ENCODE data around the gene SNAPC4. TPM values are rescaled to one million over a fixed set of nuclear protein-coding genes. Genes with fewer than 3 reads are reported as not detected.
A peak's percentile ranks its signal among the peaks of the same experiment; 100 is the strongest.

Gene SNAPC4
- total and polyA plus RNA-seq, 10 donors = 4.6 to 14.5 (median 10.1) TPM

GRCh38 chr9:136368190-136368589 lies 31.8 kb downstream of the SNAPC4 start:
- H3K36me3 ChIP-seq = peaks cover 0 to 52% (median 8%) of the 10 kb centered on the region in 6 donors
- H3K27ac ChIP-seq = no peak overlapping the region
- WGBS, 5 donors = 80 to 88% (median 86%) methylated on average over 13 to 18 of the region's 18 CpGs
- no peak for DNase-seq
- TF ChIP-seq POLR2A (IDR thresholded peaks at IDR 0.05) = no peak
- TF ChIP-seq POLR2AphosphoS5 (IDR thresholded peaks at IDR 0.05) = no peak
- no peak for TF ChIP-seq CTCF (IDR thresholded peaks at IDR 0.05 in 8 of 11, conservative IDR thresholded peaks at IDR 0.05 in 3 of 11)
- intact Hi-C loops (cut with DNase I; ENCODE audit: low total_unique reads) = no loop called here
- H3K4me1 ChIP-seq = peaks cover 5 to 51% (median 37%) of the 10 kb centered on the region in 6 donors
- peaks cover 0 to 20% (median 0%) of the 10 kb centered on the region in 7 donors for H3K27me3 ChIP-seq (replicated peaks in 1 of 7)
- H3K9me3 ChIP-seq = no peaks in the 10 kb centered on the region
- H3K4me3 ChIP-seq = no peak overlapping the region

DNA sequence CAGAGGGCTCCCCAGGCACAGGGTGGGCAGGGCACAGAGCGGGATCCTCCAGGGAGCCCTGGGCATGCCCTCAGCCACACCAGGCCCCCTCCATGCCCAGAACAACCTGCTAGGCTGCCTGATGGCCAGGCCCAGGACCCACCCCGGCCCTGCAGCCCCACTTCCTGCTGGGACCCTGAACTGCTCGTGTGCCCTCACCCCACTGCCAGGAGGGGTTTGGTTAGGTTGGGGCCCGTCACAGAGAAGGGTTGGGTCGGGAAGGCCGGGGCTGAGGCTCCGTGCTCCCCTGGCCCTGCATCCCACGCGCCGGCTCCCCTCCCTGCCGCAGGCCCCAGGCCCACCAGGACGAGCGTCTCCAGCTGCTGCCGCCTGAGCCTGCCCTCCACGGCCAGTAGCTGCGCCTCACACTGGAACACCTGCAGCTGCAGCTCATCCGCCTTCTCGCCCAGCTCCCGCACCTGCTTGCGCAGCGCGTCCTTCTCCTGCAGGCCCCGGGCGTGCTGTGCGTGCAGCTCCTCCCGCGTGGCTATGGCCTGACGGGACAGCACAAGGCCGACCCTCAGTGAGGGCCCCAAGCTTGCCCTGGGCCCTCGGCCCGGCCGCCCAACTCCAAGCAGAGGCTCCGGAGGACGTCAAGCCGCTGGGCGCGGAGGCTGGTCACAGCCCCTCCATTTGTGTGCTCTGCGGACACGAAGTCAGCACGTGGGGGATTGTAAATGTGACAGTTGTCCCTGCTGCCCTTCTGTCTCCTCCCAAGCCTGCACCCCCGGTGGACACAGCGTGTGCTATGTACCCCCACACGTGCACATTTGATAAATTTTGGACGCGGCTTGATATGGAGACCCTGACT lies 32.4 kb downstream of the SNAPC4 start:
- H3K27me3 ChIP-seq (replicated peaks in 1 of 7) = peaks cover 0 to 14% (median 0%) of the 10 kb centered on the region in 7 donors
- intact Hi-C loops (cut with DNase I; ENCODE audit: low total_unique reads) = no loop called here
- DNase-seq = no peak
- no peak for TF ChIP-seq POLR2A (IDR thresholded peaks at IDR 0.05)
- peak in 1 of 3 donors; percentile 27 for TF ChIP-seq POLR2AphosphoS5 (IDR thresholded peaks at IDR 0.05)
- no peaks in the 10 kb centered on the region for H3K9me3 ChIP-seq
- H3K36me3 ChIP-seq = peaks cover 0 to 52% (median 8%) of the 10 kb centered on the region in 6 donors
- H3K27ac ChIP-seq = no peak overlapping the region
- H3K4me3 ChIP-seq = no peak overlapping the region
- WGBS, 5 donors = 89 to 92% (median 90%) methylated on average over 30 to 45 of the region's 45 CpGs
- peaks cover 5 to 50% (median 35%) of the 10 kb centered on the region in 6 donors for H3K4me1 ChIP-seq

DNA sequence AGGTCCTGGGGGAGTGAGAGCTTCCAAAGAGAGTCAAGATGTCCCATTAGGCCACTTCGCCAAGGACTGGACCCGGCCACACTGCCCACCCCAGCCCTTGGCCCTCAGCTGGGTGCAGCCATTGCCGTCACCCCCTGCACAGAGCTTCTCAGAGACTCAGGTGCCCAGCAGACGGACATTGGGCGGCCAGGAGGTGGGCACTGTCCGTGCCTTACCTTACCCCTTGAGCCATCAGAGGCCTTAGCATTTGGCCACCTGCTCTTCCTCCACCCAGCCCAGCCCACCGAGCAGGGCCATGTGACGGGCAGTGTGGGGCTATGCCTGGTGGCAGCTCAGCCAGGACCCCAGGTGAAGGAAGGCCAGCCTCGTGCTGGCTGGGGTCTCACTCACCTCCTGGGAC lies 33.1 kb downstream of the SNAPC4 start:
- H3K36me3 ChIP-seq = peaks cover 0 to 59% (median 8%) of the 10 kb centered on the region in 6 donors
- no peak for TF ChIP-seq POLR2AphosphoS5 (IDR thresholded peaks at IDR 0.05)
- TF ChIP-seq POLR2A (IDR thresholded peaks at IDR 0.05) = no peak
- TF ChIP-seq CTCF (IDR thresholded peaks at IDR 0.05 in 8 of 11, conservative IDR thresholded peaks at IDR 0.05 in 3 of 11) = no peak

GRCh38 chr9:136365775-136366222 lies 34.2 kb downstream of the SNAPC4 start:
- peak; percentile 88 for DNase-seq
- intact Hi-C loops (cut with DNase I; ENCODE audit: low total_unique reads) = no loop called here

More for the DNA sequence above, 33.1 kb downstream of the SNAPC4 start:
- intact Hi-C loops (cut with DNase I; ENCODE audit: low total_unique reads) = no loop called here
- peaks cover 5 to 50% (median 33%) of the 10 kb centered on the region in 6 donors for H3K4me1 ChIP-seq
- 87 to 92% (median 91%) methylated on average over 9 of the region's 9 CpGs for WGBS, 5 donors
- peaks cover 0 to 9% (median 0%) of the 10 kb centered on the region in 7 donors for H3K27me3 ChIP-seq (replicated peaks in 1 of 7)
- H3K9me3 ChIP-seq = no peaks in the 10 kb centered on the region
- no peak for DNase-seq
- peak overlapping the region in 1 of 8 donors; percentile 77 for H3K27ac ChIP-seq
- no peak overlapping the region for H3K4me3 ChIP-seq

More at GRCh38 chr9:136365775-136366222, 34.2 kb downstream of the SNAPC4 start:
- H3K27me3 ChIP-seq (replicated peaks in 1 of 7) = peaks cover 0 to 9% (median 0%) of the 10 kb centered on the region in 7 donors
- 25 to 61% (median 39%) methylated on average over 8 to 9 of the region's 9 CpGs for WGBS, 5 donors
- H3K4me3 ChIP-seq = peak overlapping the region in 1 of 8 donors; percentile 4
- H3K9me3 ChIP-seq = no peaks in the 10 kb centered on the region
- TF ChIP-seq POLR2AphosphoS5 (IDR thresholded peaks at IDR 0.05) = no peak
- no peak for TF ChIP-seq CTCF (IDR thresholded peaks at IDR 0.05 in 8 of 11, conservative IDR thresholded peaks at IDR 0.05 in 3 of 11)
- TF ChIP-seq POLR2A (IDR thresholded peaks at IDR 0.05) = no peak
- peaks cover 5 to 54% (median 37%) of the 10 kb centered on the region in 6 donors for H3K4me1 ChIP-seq
- H3K27ac ChIP-seq = peak overlapping the region in 7 of 8 donors; percentile 3 to 77 (median 55)
- H3K36me3 ChIP-seq = peaks cover 0 to 62% (median 14%) of the 10 kb centered on the region in 6 donors
